Measurements from ENCODE around the gene GSDMA. TPM values are rescaled to one million over a fixed set of nuclear protein-coding genes. Genes with fewer than 3 reads are reported as not detected.
A peak's percentile ranks its signal among the peaks of the same experiment; 100 is the strongest.

GSDMA gene
- total RNA-seq, 4 donors from 2014 or later, result not detected

- H3K4me3 ChIP-seq (replicated peaks in 1 of 3), result no peak overlapping the region
- WGBS, 2 donors, result 92 to 97% methylated on average over 12 to 13 of the region's 13 CpGs
- peaks cover 44 to 61% of the 10 kb centered on the region in 2 donors for H3K4me1 ChIP-seq
- intact Hi-C loops (cut with DNase I), result no loop called here
- DNase-seq, result no peak
- peaks cover 0 to 6% of the 10 kb centered on the region in 2 donors for H3K36me3 ChIP-seq
- no peaks in the 10 kb centered on the region for H3K9me3 ChIP-seq
- no peak overlapping the region for H3K27ac ChIP-seq
- no peak for TF ChIP-seq CTCF (IDR thresholded peaks at IDR 0.05)
- no peak for TF ChIP-seq POLR2A (IDR thresholded peaks at IDR 0.05)
- no peaks in the 10 kb centered on the region for H3K27me3 ChIP-seq
Measured at GRCh38 chr17:40020146-40020545, 57.3 kb downstream of the GSDMA start.

GRCh38 chr17:40021451-40021971 is 58.7 kb downstream of the GSDMA start:
- Histone ChIP-seq H3K27me3 (no peaks in the 10 kb centered on the region), H3K4me3 (replicated peaks in 1 of 3) (no peak overlapping the region), H3K27ac (peak overlapping the region in 2 of 3 donors; percentile 32 to 90), H3K9me3 (no peaks in the 10 kb centered on the region), H3K36me3 (peaks cover 0 to 6% of the 10 kb centered on the region in 2 donors), H3K4me1 (peaks cover 56 to 74% of the 10 kb centered on the region in 2 donors)
- intact Hi-C loops (cut with DNase I), result no loop called here
- TF ChIP-seq CTCF (IDR thresholded peaks at IDR 0.05) (no peak), POLR2A (IDR thresholded peaks at IDR 0.05) (no peak)
- peak in 1 of 2 donors; percentile 22 for DNase-seq
- 75 to 84% methylated on average over 9 of the region's 9 CpGs for WGBS, 2 donors

GRCh38 chr17:40022497-40022896 is 59.7 kb downstream of the GSDMA start:
- 85 to 91% methylated on average over 5 to 6 of the region's 9 CpGs for WGBS, 2 donors

GRCh38 chr17:40022961-40023541 is 60.2 kb downstream of the GSDMA start:
- Histone ChIP-seq H3K27ac (peak overlapping the region; percentile 46 to 90 (median 87)), H3K4me3 (replicated peaks in 1 of 3) (no peak overlapping the region), H3K27me3 (no peaks in the 10 kb centered on the region), H3K36me3 (peaks cover 0 to 6% of the 10 kb centered on the region in 2 donors), H3K9me3 (no peaks in the 10 kb centered on the region), H3K4me1 (peaks cover 61 to 71% of the 10 kb centered on the region in 2 donors)
- peak; percentile 80 to 89 for DNase-seq
- WGBS, 2 donors, result 23 to 59% methylated on average over 16 of the region's 19 CpGs
- intact Hi-C loops (cut with DNase I), result no loop called here
- no peak for TF ChIP-seq CTCF (IDR thresholded peaks at IDR 0.05)
- TF ChIP-seq POLR2A (IDR thresholded peaks at IDR 0.05), result peak in 1 of 2 donors; percentile 29

More at GRCh38 chr17:40022497-40022896, 59.7 kb downstream of the GSDMA start:
- intact Hi-C loops (cut with DNase I), result no loop called here
- Histone ChIP-seq H3K9me3 (no peaks in the 10 kb centered on the region), H3K27ac (peak overlapping the region; percentile 46 to 90 (median 87)), H3K4me3 (replicated peaks in 1 of 3) (no peak overlapping the region), H3K36me3 (peaks cover 0 to 6% of the 10 kb centered on the region in 2 donors), H3K4me1 (peaks cover 61 to 77% of the 10 kb centered on the region in 2 donors), H3K27me3 (no peaks in the 10 kb centered on the region)
- DNase-seq, result no peak
- TF ChIP-seq CTCF (IDR thresholded peaks at IDR 0.05) (no peak), POLR2A (IDR thresholded peaks at IDR 0.05) (no peak)

GRCh38 chr17:40023590-40024292 is 60.9 kb downstream of the GSDMA start:
- Histone ChIP-seq H3K9me3 (no peaks in the 10 kb centered on the region), H3K27me3 (no peaks in the 10 kb centered on the region), H3K27ac (peak overlapping the region; percentile 46 to 90 (median 87)), H3K4me3 (replicated peaks in 1 of 3) (no peak overlapping the region), H3K36me3 (peaks cover 7 to 10% of the 10 kb centered on the region in 2 donors), H3K4me1 (peaks cover 61 to 70% of the 10 kb centered on the region in 2 donors)
- WGBS, 2 donors, result 43 to 50% methylated on average over 10 of the region's 10 CpGs
- DNase-seq, result peak; percentile 92
- TF ChIP-seq CTCF (IDR thresholded peaks at IDR 0.05), result no peak
- no peak for TF ChIP-seq POLR2A (IDR thresholded peaks at IDR 0.05)
- intact Hi-C loops (cut with DNase I), result no loop called here
